Upper lobe of right lung (tissue), 1 donor: ENCODE measurements around the gene RAB3C. TPM values are rescaled to one million over a fixed set of nuclear protein-coding genes. Genes with fewer than 3 reads are reported as not detected.

Experiments
- ATAC-seq: fragments of 200-7000 bp; cut with Tn5 transposase; one replicate; pipeline ENCODE4 v1.9.1; 2020; ENCODE audit warnings: mild to moderate bottlenecking, moderate library complexity
- DNase-seq: peaks from one replicate; pipeline ENCODE4 v3.0.0-alpha.2; 2020
- H3K27ac ChIP-seq: fragments of 200-600 bp; one replicate; pipeline ENCODE4 v1.8.0; 2022
- H3K27me3 ChIP-seq: fragments of 200-600 bp; one replicate; pipeline ENCODE4 v1.8.0; 2022; ENCODE audit warnings: mild to moderate bottlenecking
- H3K36me3 ChIP-seq: fragments of 200-600 bp; one replicate; pipeline ENCODE4 v1.8.0; 2022
- H3K4me1 ChIP-seq: fragments of 200-600 bp; one replicate; pipeline ENCODE4 v1.8.0; 2022
- H3K4me3 ChIP-seq: fragments of 200-600 bp; one replicate; pipeline ENCODE4 v1.8.0; 2022; ENCODE audit warnings: mild to moderate bottlenecking
- H3K9me3 ChIP-seq: fragments of 200-600 bp; one replicate; pipeline ENCODE4 v1.8.0; 2022
- CTCF ChIP-seq: fragments of 200-600 bp; IDR thresholded peaks from one replicate; pipeline ENCODE4 v1.8.0; 2022; ENCODE audit warnings: antibody characterized with exemption
- intact Hi-C: fragments of 100-400 bp; cut with DNase I; formaldehyde crosslinking; loops from one replicate; pipeline ENCODE4 v1.11.0; 2022
- total RNA-seq: library from RNA; stranded (reverse); fragmentation: NEBNext Ultra II Directional; extraction: Animal tissue kit (Norgen Biotek cat#: 25700); gene quantifications from one replicate; pipeline ENCODE4 v1.2.1, GENCODE V29; 2021
- donor health status: DM: no; HTN: yes; CAD: no; lungs with severe emphysema.

The RAB3C gene
- total RNA-seq, 1 donor from 2014 or later, result 0.67 TPM

GRCh38 chr5:58898538-58898937 lies 315.7 kb downstream of the RAB3C start:
- DNase-seq, result no peak
- no peak for TF ChIP-seq CTCF
- no peak overlapping the region for H3K27ac ChIP-seq
- H3K27me3 ChIP-seq, result no peaks in the 10 kb centered on the region
- H3K9me3 ChIP-seq, result no peaks in the 10 kb centered on the region
- H3K4me3 ChIP-seq, result no peak overlapping the region
- H3K4me1 ChIP-seq, result peaks cover 5% of the 10 kb centered on the region
- H3K36me3 ChIP-seq, result no peaks in the 10 kb centered on the region
- intact Hi-C loops, result no loop called here
- ATAC-seq, result no peak

GRCh38 chr5:58901271-58901670 lies 318.4 kb downstream of the RAB3C start:
- intact Hi-C loops, result no loop called here
- no peak for ATAC-seq

GRCh38 chr5:58902305-58902704 lies 319.4 kb downstream of the RAB3C start:
- ATAC-seq (no peak), DNase-seq (no peak)
- Histone ChIP-seq H3K27me3 (no peaks in the 10 kb centered on the region), H3K36me3 (no peaks in the 10 kb centered on the region), H3K4me3 (no peak overlapping the region), H3K4me1 (peaks cover 5% of the 10 kb centered on the region), H3K9me3 (no peaks in the 10 kb centered on the region), H3K27ac (no peak overlapping the region)
- TF ChIP-seq CTCF, result no peak
- intact Hi-C loops, result no loop called here

More at GRCh38 chr5:58901271-58901670, 318.4 kb downstream of the RAB3C start:
- H3K9me3 ChIP-seq, result no peaks in the 10 kb centered on the region
- no peak overlapping the region for H3K4me3 ChIP-seq
- no peak overlapping the region for H3K27ac ChIP-seq
- H3K27me3 ChIP-seq, result no peaks in the 10 kb centered on the region
- H3K36me3 ChIP-seq, result no peaks in the 10 kb centered on the region
- TF ChIP-seq CTCF, result no peak
- DNase-seq, result no peak
- peaks cover 5% of the 10 kb centered on the region for H3K4me1 ChIP-seq

GRCh38 chr5:58902765-58903164 lies 319.9 kb downstream of the RAB3C start:
- no peaks in the 10 kb centered on the region for H3K9me3 ChIP-seq
- H3K4me3 ChIP-seq, result no peak overlapping the region
- no peak overlapping the region for H3K27ac ChIP-seq
- peaks cover 5% of the 10 kb centered on the region for H3K4me1 ChIP-seq
- TF ChIP-seq CTCF, result no peak
- DNase-seq, result no peak
- H3K36me3 ChIP-seq, result no peaks in the 10 kb centered on the region
- H3K27me3 ChIP-seq, result no peaks in the 10 kb centered on the region
- intact Hi-C loops, result no loop called here
- peak; percentile 48 for ATAC-seq

GRCh38 chr5:58904737-58905136 lies 321.9 kb downstream of the RAB3C start:
- no peak for ATAC-seq
- intact Hi-C loops, result no loop called here
- Histone ChIP-seq H3K27me3 (no peaks in the 10 kb centered on the region), H3K4me3 (no peak overlapping the region), H3K27ac (no peak overlapping the region), H3K4me1 (peaks cover 5% of the 10 kb centered on the region), H3K36me3 (no peaks in the 10 kb centered on the region), H3K9me3 (no peaks in the 10 kb centered on the region)
- TF ChIP-seq CTCF, result no peak
- no peak for DNase-seq

- Histone ChIP-seq H3K27me3 (no peaks in the 10 kb centered on the region), H3K4me3 (no peak overlapping the region), H3K36me3 (no peaks in the 10 kb centered on the region), H3K27ac (no peak overlapping the region), H3K9me3 (no peaks in the 10 kb centered on the region), H3K4me1 (peaks cover 5% of the 10 kb centered on the region)
- TF ChIP-seq CTCF, result no peak
- intact Hi-C loops, result no loop called here
- ATAC-seq (no peak), DNase-seq (no peak)
Measured at GRCh38 chr5:58905944-58906343, 323.1 kb downstream of the RAB3C start.
